Upper lobe of left lung (tissue), 6 donors: ENCODE results near the gene ALDH8A1. TPM values are rescaled to one million over a fixed set of nuclear protein-coding genes. Genes with fewer than 3 reads are reported as not detected.

Experiments
- ATAC-seq, 2 donors: fragments of 200-7000 bp; cut with Tn5 transposase; one replicate each; pipeline ENCODE4 v1.9.1; 2022; ENCODE audit warnings: mild to moderate bottlenecking in 2 of 2, moderate library complexity in 2 of 2; ENCODE audit not compliant: low FRiP score in 2 of 2
- DNase-seq, 2 donors: peaks; one replicate each; pipeline ENCODE4 v3.0.0-alpha.2; 2019 to 2020
- H3K27ac ChIP-seq, 4 donors: fragments of 200-600 bp; sonication (generic); one replicate each; pipeline ENCODE4 v1.5.1; 2016 to 2019
- H3K27me3 ChIP-seq, 4 donors: fragments of 200-600 bp; sonication (generic); one replicate each; pipeline ENCODE4 v1.5.1; 2017 to 2019
- H3K36me3 ChIP-seq, 4 donors: fragments of 200-600 bp; sonication (generic); one replicate each; pipeline ENCODE4 v1.5.1; 2016 to 2019
- H3K4me1 ChIP-seq, 4 donors: fragments of 200-600 bp; sonication (generic); one replicate each; pipeline ENCODE4 v1.5.1; 2018 to 2019
- H3K4me3 ChIP-seq, 4 donors: fragments of 200-600 bp; sonication (generic); one replicate each; pipeline ENCODE4 v1.5.1; 2017 to 2019; ENCODE audit warnings: mild to moderate bottlenecking in 2 of 4, moderate library complexity in 1 of 4
- H3K9me3 ChIP-seq, 4 donors: fragments of 200-600 bp; sonication (generic); one replicate each; pipeline ENCODE4 v1.5.1; 2018 to 2019
- EP300 ChIP-seq, 4 donors: sonication (generic); formaldehyde crosslinking; IDR thresholded peaks; one replicate each; pipeline ENCODE4 v1.5.1; 2017; ENCODE audit warnings: antibody characterized with exemption in 4 of 4, control low read depth in 2 of 4
- POLR2A ChIP-seq, 4 donors: fragments of 450-650 bp; IDR thresholded peaks; one replicate each; pipeline ENCODE4 v1.5.1; 2016 to 2017; ENCODE audit warnings: antibody characterized with exemption in 4 of 4, mild to moderate bottlenecking in 2 of 4
- POLR2AphosphoS5 ChIP-seq, 2 donors: sonication (generic); formaldehyde crosslinking; IDR thresholded peaks; one replicate each; pipeline ENCODE4 v1.5.1; 2017; ENCODE audit warnings: antibody characterized with exemption in 2 of 2
- WGBS, 2 donors: methylation state at CpG; one replicate each; pipeline ENCODE4 v1.1.5; 2017 to 2018; 5-methylcytosine and 5-hydroxymethylcytosine counted together
- total RNA-seq, 6 donors: library from RNA; depleted of rRNA in 4 of 6; stranded (reverse); fragments of >200 nt in 4 of 6; gene quantifications; one replicate each; pipeline versions ENCODE4 v1.1.0 to v1.2.1, GENCODE V29; 2016 to 2021
- TF ChIP-seq, protein P1 (sequence below), 6 experiments: fragments of 450-650 bp in 4 of 6; fragments of 200-600 bp in 2 of 6; sonication (generic) in 2 of 6; IDR thresholded peaks; one replicate each; pipeline ENCODE4 v1.5.1; 2016 to 2019; ENCODE audit warnings: antibody characterized with exemption in 6 of 6
- donor health status: DM: no; HTN: no; CAD: no; lungs with moderate emphysema.
- donor health status: DM: no; HTN: yes; CAD: no; lungs with severe emphysema.

The ALDH8A1 gene
- total RNA-seq, 6 donors from 2014 or later = 0.23 to 2.7 (median 0.69) TPM; not detected in 2

DNA sequence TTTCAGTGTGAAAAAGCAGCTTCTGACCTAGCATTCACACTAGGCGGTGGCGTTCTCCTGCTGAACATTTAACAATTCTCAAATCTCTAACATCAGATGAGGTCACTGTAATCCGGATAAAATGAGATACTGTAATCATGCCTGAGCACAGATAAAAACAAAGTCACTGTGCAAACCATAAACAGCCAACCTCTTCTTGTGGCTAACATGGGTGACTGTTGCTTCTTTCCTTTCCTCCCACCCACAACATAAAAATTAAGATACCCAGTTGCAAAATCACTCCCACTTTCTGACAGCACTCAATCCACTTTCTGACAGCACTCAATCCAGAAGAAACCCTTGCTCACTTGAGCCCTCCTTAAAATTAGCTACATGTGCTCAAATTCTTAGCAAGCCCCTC is 11.5 kb upstream of the ALDH8A1 start:
- TF ChIP-seq POLR2AphosphoS5 (IDR thresholded peaks at IDR 0.05) = no peak
- no peak for TF ChIP-seq EP300 (IDR thresholded peaks at IDR 0.05)
- TF ChIP-seq, protein P1, sequence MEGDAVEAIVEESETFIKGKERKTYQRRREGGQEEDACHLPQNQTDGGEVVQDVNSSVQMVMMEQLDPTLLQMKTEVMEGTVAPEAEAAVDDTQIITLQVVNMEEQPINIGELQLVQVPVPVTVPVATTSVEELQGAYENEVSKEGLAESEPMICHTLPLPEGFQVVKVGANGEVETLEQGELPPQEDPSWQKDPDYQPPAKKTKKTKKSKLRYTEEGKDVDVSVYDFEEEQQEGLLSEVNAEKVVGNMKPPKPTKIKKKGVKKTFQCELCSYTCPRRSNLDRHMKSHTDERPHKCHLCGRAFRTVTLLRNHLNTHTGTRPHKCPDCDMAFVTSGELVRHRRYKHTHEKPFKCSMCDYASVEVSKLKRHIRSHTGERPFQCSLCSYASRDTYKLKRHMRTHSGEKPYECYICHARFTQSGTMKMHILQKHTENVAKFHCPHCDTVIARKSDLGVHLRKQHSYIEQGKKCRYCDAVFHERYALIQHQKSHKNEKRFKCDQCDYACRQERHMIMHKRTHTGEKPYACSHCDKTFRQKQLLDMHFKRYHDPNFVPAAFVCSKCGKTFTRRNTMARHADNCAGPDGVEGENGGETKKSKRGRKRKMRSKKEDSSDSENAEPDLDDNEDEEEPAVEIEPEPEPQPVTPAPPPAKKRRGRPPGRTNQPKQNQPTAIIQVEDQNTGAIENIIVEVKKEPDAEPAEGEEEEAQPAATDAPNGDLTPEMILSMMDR (IDR thresholded peaks at IDR 0.05) = no peak
- no peak for TF ChIP-seq POLR2A (IDR thresholded peaks at IDR 0.05)
- no peaks in the 10 kb centered on the region for H3K27me3 ChIP-seq
- peaks cover 3 to 44% (median 6%) of the 10 kb centered on the region in 4 donors for H3K36me3 ChIP-seq
- WGBS, 2 donors = 90 to 95% methylated on average over 3 of the region's 3 CpGs
- H3K27ac ChIP-seq = no peak overlapping the region
- no peaks in the 10 kb centered on the region for H3K4me1 ChIP-seq
- no peak overlapping the region for H3K4me3 ChIP-seq
- H3K9me3 ChIP-seq = peaks cover 0 to 4% (median 0%) of the 10 kb centered on the region in 4 donors
- DNase-seq (no peak), ATAC-seq (no peak)

DNA sequence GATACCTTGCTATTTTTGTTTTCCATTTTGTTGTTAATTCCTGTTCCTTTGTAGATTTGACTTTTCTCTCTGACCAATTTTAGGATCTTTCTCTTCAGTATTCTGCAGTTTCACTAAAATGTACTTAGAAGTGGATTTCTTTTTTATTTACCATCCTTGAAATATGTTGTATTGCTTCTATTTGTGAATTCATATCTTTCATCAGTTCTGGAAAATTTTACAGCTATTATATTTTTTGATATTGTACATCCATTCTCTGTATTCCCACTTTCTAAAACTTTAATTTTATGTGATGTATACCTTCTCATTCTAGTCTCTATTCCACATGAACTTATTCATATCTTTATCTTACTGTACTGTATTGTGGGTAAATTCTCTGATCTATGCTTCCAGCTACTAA is 9.7 kb upstream of the ALDH8A1 start:
- Histone ChIP-seq H3K27me3 (no peaks in the 10 kb centered on the region), H3K4me3 (no peak overlapping the region), H3K9me3 (peaks cover 0 to 4% (median 0%) of the 10 kb centered on the region in 4 donors), H3K36me3 (peaks cover 0 to 27% (median 3%) of the 10 kb centered on the region in 4 donors), H3K4me1 (no peaks in the 10 kb centered on the region), H3K27ac (no peak overlapping the region)
- ATAC-seq = no peak
- TF ChIP-seq POLR2A (IDR thresholded peaks at IDR 0.05) (no peak), EP300 (IDR thresholded peaks at IDR 0.05) (no peak)
- TF ChIP-seq, protein P1 (IDR thresholded peaks at IDR 0.05) = no peak
- DNase-seq = no peak

- Histone ChIP-seq H3K36me3 (peaks cover 0 to 7% (median 0%) of the 10 kb centered on the region in 4 donors), H3K9me3 (peaks cover 0 to 4% (median 0%) of the 10 kb centered on the region in 4 donors), H3K27ac (no peak overlapping the region), H3K27me3 (no peaks in the 10 kb centered on the region), H3K4me1 (no peaks in the 10 kb centered on the region), H3K4me3 (no peak overlapping the region)
- no peak for TF ChIP-seq POLR2AphosphoS5 (IDR thresholded peaks at IDR 0.05)
- TF ChIP-seq, protein P1 (IDR thresholded peaks at IDR 0.05) = no peak
- TF ChIP-seq POLR2A (IDR thresholded peaks at IDR 0.05) = no peak
- no peak for TF ChIP-seq EP300 (IDR thresholded peaks at IDR 0.05)
- DNase-seq (no peak), ATAC-seq (no peak)
- WGBS, 2 donors = 83 to 90% methylated on average over 2 of the region's 2 CpGs
Observed at GRCh38 chr6:134956676-134957075, 6.8 kb upstream of the ALDH8A1 start.

DNA sequence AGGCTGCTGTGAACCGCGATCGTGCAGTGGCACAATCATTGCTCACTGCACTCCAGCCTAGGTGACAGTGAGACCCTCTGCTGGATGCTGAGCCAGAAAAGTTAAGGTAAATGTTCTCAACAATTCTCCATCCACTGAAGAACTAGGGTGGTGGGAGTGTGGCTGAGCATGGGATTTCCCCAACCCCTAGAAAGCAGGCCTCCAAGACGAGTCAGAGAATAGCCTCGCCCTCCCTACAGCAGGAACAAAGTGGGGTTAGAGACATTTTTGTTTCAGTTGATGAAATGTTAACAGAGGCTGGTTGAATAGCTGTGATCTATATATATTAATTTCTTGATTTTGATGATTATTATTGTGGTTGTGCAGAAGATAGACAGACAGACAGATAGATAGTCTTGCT is 6.1 kb upstream of the ALDH8A1 start:
- Histone ChIP-seq H3K27ac (no peak overlapping the region), H3K4me3 (no peak overlapping the region), H3K9me3 (peaks cover 0 to 4% (median 0%) of the 10 kb centered on the region in 4 donors), H3K27me3 (no peaks in the 10 kb centered on the region), H3K36me3 (peaks cover 0 to 4% (median 0%) of the 10 kb centered on the region in 4 donors), H3K4me1 (no peaks in the 10 kb centered on the region)
- 83 to 91% methylated on average over 5 of the region's 5 CpGs for WGBS, 2 donors
- TF ChIP-seq, protein P1 (IDR thresholded peaks at IDR 0.05) = no peak
- no peak for TF ChIP-seq POLR2AphosphoS5 (IDR thresholded peaks at IDR 0.05)
- no peak for TF ChIP-seq EP300 (IDR thresholded peaks at IDR 0.05)
- TF ChIP-seq POLR2A (IDR thresholded peaks at IDR 0.05) = no peak
- ATAC-seq = no peak
- no peak for DNase-seq

DNA sequence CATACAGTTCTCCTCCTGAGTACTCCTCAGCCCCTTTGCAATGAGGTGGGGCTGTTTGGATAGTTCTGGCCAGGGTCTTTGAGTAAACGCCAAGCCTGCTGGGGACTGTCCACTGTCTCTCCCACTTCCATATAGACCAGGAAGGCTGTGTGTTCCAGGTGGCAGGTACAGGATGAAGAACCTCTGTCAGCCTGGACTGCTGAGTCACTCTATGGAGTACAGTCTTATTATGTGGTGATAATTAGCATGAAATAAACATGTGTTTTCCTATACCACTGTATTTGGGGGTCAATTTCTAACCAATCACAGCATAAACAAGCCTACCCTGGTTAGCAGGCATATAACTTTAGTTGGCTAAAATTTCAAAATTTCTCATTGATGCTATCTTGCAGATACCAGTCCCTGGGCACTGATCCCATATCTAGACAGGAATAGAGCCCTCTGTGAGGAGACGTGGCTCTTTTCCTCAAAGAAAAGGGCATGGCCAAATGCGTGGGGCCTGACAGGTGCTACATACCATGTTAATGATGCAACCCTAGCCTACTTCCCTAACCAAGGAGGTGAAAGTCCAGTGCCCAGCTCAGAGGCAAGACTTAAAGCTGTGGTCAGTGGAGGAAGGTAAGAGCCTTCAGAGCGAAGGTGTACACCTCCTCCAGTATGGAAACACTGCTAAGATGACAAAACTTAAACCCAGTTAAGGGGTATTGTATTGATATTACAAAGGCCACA is 4.5 kb upstream of the ALDH8A1 start:
- DNase-seq (no peak), ATAC-seq (no peak)
- WGBS, 2 donors = 82% methylated on average over 4 of the region's 4 CpGs
- no peak overlapping the region for H3K27ac ChIP-seq
- H3K36me3 ChIP-seq = no peaks in the 10 kb centered on the region
- no peaks in the 10 kb centered on the region for H3K4me1 ChIP-seq
- no peak for TF ChIP-seq EP300 (IDR thresholded peaks at IDR 0.05)
- no peak for TF ChIP-seq POLR2AphosphoS5 (IDR thresholded peaks at IDR 0.05)
- no peak for TF ChIP-seq POLR2A (IDR thresholded peaks at IDR 0.05)
- TF ChIP-seq, protein P1 (IDR thresholded peaks at IDR 0.05) = no peak
- no peak overlapping the region for H3K4me3 ChIP-seq
- no peaks in the 10 kb centered on the region for H3K27me3 ChIP-seq
- H3K9me3 ChIP-seq = peaks cover 0 to under 1% (median 0%) of the 10 kb centered on the region in 4 donors
